ENCODE results near the gene PRELID2.

PRELID2 gene

GRCh38 chr5:145834917-145835847 lies at the start of gene PRELID2:
TSS of gene PRELID2 (minus strand) at chr5:145835342. CDS start at chr5:145835251, 91 bp downstream.
- in situ Hi-C loops (cut with HindIII; ENCODE audit: low pct_ligation_motif_present, low sequenced_read_pairs): no loop called here

GRCh38 chr5:145874765-145875164 lies 39.6 kb upstream of the PRELID2 start:
- TF ChIP-seq CTCF (IDR thresholded peaks at IDR 0.05; ENCODE audit: low read depth, low read length, missing control alignments): no peak
- Histone ChIP-seq H3K27ac (no peak overlapping the region), H3K36me3 (replicated peaks) (no peaks in the 10 kb centered on the region), H3K27me3 (replicated peaks) (no peaks in the 10 kb centered on the region), H3K4me3 (ENCODE audit: low read depth, low read length) (no peak overlapping the region)
- in situ Hi-C loops (cut with HindIII; ENCODE audit: low pct_ligation_motif_present, low sequenced_read_pairs): no loop called here
- no peak for DNase-seq

More at GRCh38 chr5:145834917-145835847, at the start of gene PRELID2:
- Histone ChIP-seq H3K27ac (peak within 1 kb of the TSS; percentile 42), H3K36me3 (replicated peaks) (no peaks in the 10 kb centered on the region), H3K4me3 (ENCODE audit: low read depth, low read length) (peak within 1 kb of the TSS; percentile 74), H3K27me3 (replicated peaks) (no peaks in the 10 kb centered on the region)
- peak; percentile 84 for DNase-seq
- TF ChIP-seq CTCF (IDR thresholded peaks at IDR 0.05; ENCODE audit: low read depth, low read length, missing control alignments): no peak

- H3K4me3 ChIP-seq (ENCODE audit: low read depth, low read length): no peak within 1 kb of the TSS
- DNase-seq: no peak
These were observed 37.8 kb upstream of the PRELID2 start, which contains the start of gene GRXCR2 for GRCh38 chr5:145872914-145873313. TSS of gene GRXCR2 (minus strand) at chr5:145873014. CDS start at chr5:145872968, 46 bp downstream.

GRCh38 chr5:145872486-145872885 lies 37.3 kb upstream of the PRELID2 start:
- no peak for TF ChIP-seq CTCF (IDR thresholded peaks at IDR 0.05; ENCODE audit: low read depth, low read length, missing control alignments)
- Histone ChIP-seq H3K27ac (no peak overlapping the region), H3K4me3 (ENCODE audit: low read depth, low read length) (no peak overlapping the region), H3K36me3 (replicated peaks) (no peaks in the 10 kb centered on the region), H3K27me3 (replicated peaks) (no peaks in the 10 kb centered on the region)
- in situ Hi-C loops (cut with HindIII; ENCODE audit: low pct_ligation_motif_present, low sequenced_read_pairs): no loop called here
- DNase-seq: no peak

More at GRCh38 chr5:145872914-145873313, 37.8 kb upstream of the PRELID2 start, which contains the start of gene GRXCR2:
- in situ Hi-C loops (cut with HindIII; ENCODE audit: low pct_ligation_motif_present, low sequenced_read_pairs): no loop called here
- no peaks in the 10 kb centered on the region for H3K27me3 ChIP-seq (replicated peaks)
- H3K36me3 ChIP-seq (replicated peaks): no peaks in the 10 kb centered on the region
- H3K27ac ChIP-seq: no peak within 1 kb of the TSS
- no peak for TF ChIP-seq CTCF (IDR thresholded peaks at IDR 0.05; ENCODE audit: low read depth, low read length, missing control alignments)

DNA sequence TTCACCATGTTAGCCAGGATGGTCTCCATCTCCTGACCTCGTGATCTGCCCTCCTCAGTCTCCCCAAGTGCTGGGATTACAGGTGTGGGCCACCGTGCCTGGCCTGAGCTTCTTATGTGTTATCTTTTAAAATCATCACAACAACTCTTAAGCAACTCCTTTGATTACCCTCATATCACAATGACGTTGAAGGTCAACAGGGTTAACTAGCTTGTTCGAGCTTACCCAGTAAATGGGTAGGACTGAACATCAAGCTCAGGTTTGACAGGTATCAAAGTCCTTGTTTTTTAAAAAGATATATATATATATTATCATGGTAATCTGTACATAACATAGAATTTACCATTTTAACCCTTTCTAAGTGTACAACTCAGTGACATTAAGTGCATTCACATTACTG lies 34.6 kb upstream of the PRELID2 start:
- Histone ChIP-seq H3K27me3 (replicated peaks) (no peaks in the 10 kb centered on the region), H3K4me3 (ENCODE audit: low read depth, low read length) (no peak overlapping the region), H3K27ac (no peak overlapping the region), H3K36me3 (replicated peaks) (no peaks in the 10 kb centered on the region)
- in situ Hi-C loops (cut with HindIII; ENCODE audit: low pct_ligation_motif_present, low sequenced_read_pairs): no loop called here
- no peak for DNase-seq
- TF ChIP-seq CTCF (IDR thresholded peaks at IDR 0.05; ENCODE audit: low read depth, low read length, missing control alignments): no peak
